Cardiac fibroblast (primary cell): ENCODE results near the gene STXBP6.
A peak's percentile ranks its signal among the peaks of the same experiment; 100 is the strongest.

Experiments used
- DNase-seq, 2 donors: peaks; one replicate each; pipeline versions ENCODE4 v3.0.0 to v3.0.0-alpha.2; 2010; ENCODE audit warnings: low read depth in 2 of 2
- H3K4me3 ChIP-seq, 2 donors: replicated peaks in 1 of 2; 1 replicate in 1 of 2; 2 replicates in 1 of 2; pipeline ENCODE4 v1.5.1; 2011; ENCODE audit warnings: low read depth in 2 of 2, low read length in 2 of 2, mild to moderate bottlenecking in 2 of 2, moderate library complexity in 1 of 2
- CTCF ChIP-seq: IDR thresholded peaks from one replicate; pipeline ENCODE4 v1.5.1; 2011; ENCODE audit warnings: low read depth, mild to moderate bottlenecking, low read length, inconsistent platforms

Gene STXBP6

GRCh38 chr14:24818823-24819341 lies 231.1 kb downstream of the STXBP6 start:
- TF ChIP-seq CTCF = no peak
- no peak for DNase-seq
- no peak overlapping the region for H3K4me3 ChIP-seq

DNA sequence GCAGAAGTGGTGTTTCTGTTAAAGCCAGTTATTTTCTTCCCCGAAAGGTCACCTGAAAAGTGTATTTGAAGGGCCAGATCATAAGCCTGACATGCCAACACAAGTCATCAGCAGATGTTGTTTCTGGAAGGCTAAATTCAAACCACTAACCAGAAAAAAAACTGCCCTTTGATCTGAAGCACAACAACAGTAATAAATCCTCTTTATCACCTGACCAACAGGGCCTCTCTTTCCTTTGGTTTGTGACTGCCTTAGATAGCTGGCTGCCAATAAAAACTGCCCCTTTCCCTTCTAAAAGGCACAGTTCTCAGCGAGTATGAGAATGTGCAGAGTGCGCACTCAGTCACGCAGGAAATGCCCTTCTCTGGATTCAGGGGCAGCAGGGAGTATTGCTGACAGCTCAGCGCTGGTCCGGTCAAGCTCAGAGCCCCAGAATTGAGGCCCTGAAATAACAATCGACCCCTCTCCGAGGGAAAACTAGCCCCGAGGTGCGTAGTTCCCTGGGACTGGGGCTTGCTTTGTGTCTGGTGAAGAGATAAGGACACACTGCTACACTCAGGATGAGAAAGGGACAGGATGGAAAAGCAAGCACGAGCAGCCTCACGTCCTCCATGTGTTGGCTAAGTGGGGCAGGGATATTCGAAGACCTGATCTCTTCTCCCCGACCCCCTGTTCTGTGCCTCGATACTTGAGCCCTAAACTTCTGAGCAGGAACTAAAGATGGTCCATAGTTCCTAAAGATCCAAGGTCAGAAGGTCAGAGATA lies 231.7 kb downstream of the STXBP6 start:
- no peak overlapping the region for H3K4me3 ChIP-seq
- no peak for DNase-seq
- no peak for TF ChIP-seq CTCF

GRCh38 chr14:24817212-24818057 lies 232.5 kb downstream of the STXBP6 start:
- H3K4me3 ChIP-seq = no peak overlapping the region
- DNase-seq = peak; percentile 43 to 65
- TF ChIP-seq CTCF = peak; percentile 49

DNA sequence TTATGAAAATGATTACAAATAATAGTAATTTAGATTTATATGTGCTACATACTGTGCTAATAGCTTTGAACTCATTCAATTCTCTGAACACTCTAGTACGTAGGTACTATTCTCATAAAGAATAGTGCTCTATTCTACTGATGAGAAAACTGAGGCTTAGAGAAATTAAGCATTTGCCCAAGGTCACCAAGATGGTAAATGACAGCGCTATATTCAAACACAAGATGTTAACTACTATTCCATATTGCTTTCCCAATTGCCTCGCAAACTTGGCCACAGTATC lies 233.1 kb downstream of the STXBP6 start:
- DNase-seq = no peak
- no peak for TF ChIP-seq CTCF
- H3K4me3 ChIP-seq = no peak overlapping the region

DNA sequence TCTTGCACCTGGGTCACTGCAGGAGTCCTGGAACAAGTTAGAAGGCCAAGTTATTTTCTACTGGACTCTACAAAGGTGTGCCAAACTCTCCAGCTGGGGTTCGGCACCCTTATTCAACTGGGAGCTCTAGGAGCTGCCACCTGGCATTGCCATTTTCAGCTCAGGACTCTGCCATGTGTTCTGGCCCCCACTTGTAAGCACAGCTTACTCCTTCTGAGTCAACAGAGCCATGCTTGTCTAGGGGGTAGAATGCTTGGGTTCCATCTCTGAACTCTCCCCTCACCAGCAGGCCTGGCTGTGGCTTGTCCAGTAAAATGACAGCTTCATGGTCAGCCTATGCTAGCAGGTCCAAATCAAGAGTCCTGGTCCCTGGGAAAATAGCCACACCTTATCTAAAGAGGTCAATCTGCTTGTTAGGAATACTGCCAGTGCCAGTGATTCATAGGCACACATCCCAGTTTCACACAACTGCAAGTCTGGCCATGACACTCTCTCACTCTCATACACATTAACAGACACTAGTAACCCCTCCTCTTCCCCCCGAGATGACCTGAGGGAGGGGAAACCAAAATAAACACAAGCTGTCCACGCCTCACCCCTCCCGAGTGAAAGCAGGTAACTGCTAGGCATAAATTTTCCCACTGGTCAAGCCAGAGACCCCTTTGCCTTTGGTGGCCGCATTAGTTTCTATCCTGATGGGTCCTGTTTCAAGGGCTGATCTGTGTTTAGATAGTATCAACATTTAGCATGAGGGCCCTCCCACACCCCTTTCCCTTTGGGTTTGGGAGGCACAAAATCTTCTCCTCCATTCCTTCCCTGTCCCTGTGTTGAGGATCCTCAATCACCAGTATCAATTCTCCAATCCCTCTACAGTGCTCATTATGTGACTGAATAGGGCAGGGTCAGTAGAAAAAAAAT lies 233.7 kb downstream of the STXBP6 start:
- peak in 1 of 2 donors; percentile 61 for DNase-seq
- TF ChIP-seq CTCF = no peak
- H3K4me3 ChIP-seq = no peak overlapping the region

DNA sequence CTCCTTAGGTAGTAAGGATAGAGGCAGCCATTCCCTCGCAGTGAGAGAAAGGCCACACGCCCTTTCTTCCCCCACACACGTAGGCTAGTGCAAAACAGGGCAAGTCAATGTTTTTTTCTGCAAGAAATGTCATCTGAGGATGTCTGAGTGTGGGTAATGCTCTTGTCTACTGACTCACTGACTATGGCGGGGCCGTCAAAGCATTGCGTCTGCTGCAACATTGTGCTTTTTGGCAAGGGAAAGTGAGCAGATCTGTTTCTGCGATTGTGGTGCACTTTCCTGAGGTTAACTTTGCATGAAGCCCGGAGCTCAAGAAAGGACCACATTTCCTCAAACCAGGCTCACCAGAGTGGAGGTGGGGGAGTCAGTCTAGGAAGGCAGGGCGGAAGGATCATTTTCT lies 234.4 kb downstream of the STXBP6 start:
- DNase-seq = no peak
- TF ChIP-seq CTCF = no peak
- no peak overlapping the region for H3K4me3 ChIP-seq
